Thoracic aorta (tissue), 2 donors: Measurements from ENCODE around the gene DNAJC21. TPM values are rescaled to one million over a fixed set of nuclear protein-coding genes. Genes with fewer than 3 reads are reported as not detected.
"Not testable (repeated sequence)": the region's sequence is repeated elsewhere in the genome, so short reads cannot be mapped to it uniquely, and the experiment has no call there.

ENCODE experiments used
- ATAC-seq: fragments of 150-250 bp; one replicate; pipeline ENCODE4 v1.8.0; 2017; ENCODE audit warnings: low read depth; ENCODE audit not compliant: insufficient number of reproducible peaks, low FRiP score
- DNase-seq: peaks from one replicate; pipeline ENCODE4 v3.0.0-alpha.2; 2020; ENCODE audit warnings: low spot score
- H3K27ac ChIP-seq, 2 donors: fragments of 200-600 bp; sonication (generic); 1 replicate in 1 of 2; 2 replicates in 1 of 2; pipeline ENCODE4 v1.5.1; 2016; ENCODE audit warnings: mild to moderate bottlenecking in 2 of 2, moderate library complexity in 2 of 2
- H3K27me3 ChIP-seq: fragments of 200-600 bp; sonication (generic); replicated peaks from 2 replicates; pipeline ENCODE4 v1.6.0; 2016; ENCODE audit warnings: mild to moderate bottlenecking; ENCODE audit not compliant: insufficient read depth
- H3K36me3 ChIP-seq: fragments of 200-600 bp; sonication (generic); one replicate; pipeline ENCODE4 v1.5.1; 2016
- H3K4me1 ChIP-seq, 2 donors: fragments of 200-600 bp; sonication (generic); 1 replicate in 1 of 2; 2 replicates in 1 of 2; pipeline versions ENCODE4 v1.5.1 to v1.6.0; 2016; ENCODE audit warnings: low read depth in 2 of 2, mild to moderate bottlenecking in 1 of 2; ENCODE audit not compliant: control insufficient read depth in 1 of 2
- H3K4me3 ChIP-seq: fragments of 200-600 bp; sonication (generic); 2 replicates; pipeline ENCODE4 v1.5.1; 2016; ENCODE audit warnings: mild to moderate bottlenecking
- H3K9me3 ChIP-seq: fragments of 200-600 bp; sonication (generic); 2 replicates; pipeline ENCODE4 v1.5.1; 2016
- total RNA-seq, 2 donors: library from RNA; depleted of rRNA; stranded (reverse); fragments of >200 nt; gene quantifications; one replicate each; pipeline versions ENCODE4 v1.1.0 to v1.2.3, GENCODE V29; 2016
- TF ChIP-seq, protein P1 (sequence below): fragments of 200-600 bp; sonication (generic); IDR thresholded peaks from one replicate; pipeline ENCODE4 v1.5.1; 2019; ENCODE audit warnings: antibody characterized with exemption

The DNAJC21 gene
- total RNA-seq, 2 donors from 2014 or later, result 24.1 to 44.2 TPM

DNA sequence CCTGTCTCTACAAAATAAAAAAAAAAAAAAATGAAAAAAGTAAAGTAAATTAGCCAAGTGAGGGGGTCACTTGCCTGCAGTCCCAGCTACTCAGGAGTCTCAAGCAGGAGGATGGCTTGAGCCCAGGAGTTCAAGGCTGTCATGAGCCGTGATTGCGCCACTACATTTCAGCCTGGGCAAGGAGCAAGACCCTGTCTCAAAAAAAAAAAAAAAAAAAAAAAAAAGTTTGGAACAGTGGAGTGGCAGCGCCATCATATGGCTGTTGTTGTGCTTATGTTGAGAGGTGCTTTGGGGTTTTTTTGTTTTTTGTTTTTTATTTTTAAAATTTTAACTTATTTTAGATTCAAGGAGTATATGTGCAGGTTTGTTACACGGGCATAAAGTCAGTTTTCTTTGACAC is 10.3 kb upstream of the DNAJC21 start:
- no peaks in the 10 kb centered on the region for H3K9me3 ChIP-seq
- H3K4me3 ChIP-seq, result no peak overlapping the region
- H3K4me1 ChIP-seq, result peaks cover 18 to 28% of the 10 kb centered on the region in 2 donors
- no peaks in the 10 kb centered on the region for H3K27me3 ChIP-seq
- H3K27ac ChIP-seq, result no peak overlapping the region
- DNase-seq (no peak), ATAC-seq (no peak)
- no peaks in the 10 kb centered on the region for H3K36me3 ChIP-seq
- TF ChIP-seq, protein P1, sequence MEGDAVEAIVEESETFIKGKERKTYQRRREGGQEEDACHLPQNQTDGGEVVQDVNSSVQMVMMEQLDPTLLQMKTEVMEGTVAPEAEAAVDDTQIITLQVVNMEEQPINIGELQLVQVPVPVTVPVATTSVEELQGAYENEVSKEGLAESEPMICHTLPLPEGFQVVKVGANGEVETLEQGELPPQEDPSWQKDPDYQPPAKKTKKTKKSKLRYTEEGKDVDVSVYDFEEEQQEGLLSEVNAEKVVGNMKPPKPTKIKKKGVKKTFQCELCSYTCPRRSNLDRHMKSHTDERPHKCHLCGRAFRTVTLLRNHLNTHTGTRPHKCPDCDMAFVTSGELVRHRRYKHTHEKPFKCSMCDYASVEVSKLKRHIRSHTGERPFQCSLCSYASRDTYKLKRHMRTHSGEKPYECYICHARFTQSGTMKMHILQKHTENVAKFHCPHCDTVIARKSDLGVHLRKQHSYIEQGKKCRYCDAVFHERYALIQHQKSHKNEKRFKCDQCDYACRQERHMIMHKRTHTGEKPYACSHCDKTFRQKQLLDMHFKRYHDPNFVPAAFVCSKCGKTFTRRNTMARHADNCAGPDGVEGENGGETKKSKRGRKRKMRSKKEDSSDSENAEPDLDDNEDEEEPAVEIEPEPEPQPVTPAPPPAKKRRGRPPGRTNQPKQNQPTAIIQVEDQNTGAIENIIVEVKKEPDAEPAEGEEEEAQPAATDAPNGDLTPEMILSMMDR, result no peak

DNA sequence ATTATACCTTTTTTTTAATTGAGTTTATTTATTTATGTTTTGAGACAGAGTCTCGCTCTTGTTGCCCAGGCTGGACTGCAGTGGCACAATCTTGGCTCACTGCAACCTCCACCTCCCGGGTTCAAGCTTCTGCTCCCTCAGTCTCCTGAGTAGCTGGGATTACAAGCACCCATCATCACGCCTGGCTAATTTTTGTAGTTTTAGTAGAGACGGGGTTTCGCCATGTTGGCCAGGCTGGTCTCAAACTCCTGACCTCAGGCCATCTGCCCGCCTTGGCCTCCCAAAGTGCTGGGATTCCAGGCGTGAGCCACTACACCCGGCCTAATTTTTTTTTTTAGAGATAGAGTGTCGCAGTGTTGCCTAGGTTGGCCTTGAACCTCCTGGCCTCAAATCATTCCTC is 6.1 kb upstream of the DNAJC21 start:
- not testable (repeated sequence) for H3K4me1 ChIP-seq, H3K9me3 ChIP-seq, H3K27ac ChIP-seq, H3K27me3 ChIP-seq, H3K4me3 ChIP-seq, ATAC-seq, DNase-seq
- peaks cover 11% of the 10 kb centered on the region for H3K36me3 ChIP-seq

DNA sequence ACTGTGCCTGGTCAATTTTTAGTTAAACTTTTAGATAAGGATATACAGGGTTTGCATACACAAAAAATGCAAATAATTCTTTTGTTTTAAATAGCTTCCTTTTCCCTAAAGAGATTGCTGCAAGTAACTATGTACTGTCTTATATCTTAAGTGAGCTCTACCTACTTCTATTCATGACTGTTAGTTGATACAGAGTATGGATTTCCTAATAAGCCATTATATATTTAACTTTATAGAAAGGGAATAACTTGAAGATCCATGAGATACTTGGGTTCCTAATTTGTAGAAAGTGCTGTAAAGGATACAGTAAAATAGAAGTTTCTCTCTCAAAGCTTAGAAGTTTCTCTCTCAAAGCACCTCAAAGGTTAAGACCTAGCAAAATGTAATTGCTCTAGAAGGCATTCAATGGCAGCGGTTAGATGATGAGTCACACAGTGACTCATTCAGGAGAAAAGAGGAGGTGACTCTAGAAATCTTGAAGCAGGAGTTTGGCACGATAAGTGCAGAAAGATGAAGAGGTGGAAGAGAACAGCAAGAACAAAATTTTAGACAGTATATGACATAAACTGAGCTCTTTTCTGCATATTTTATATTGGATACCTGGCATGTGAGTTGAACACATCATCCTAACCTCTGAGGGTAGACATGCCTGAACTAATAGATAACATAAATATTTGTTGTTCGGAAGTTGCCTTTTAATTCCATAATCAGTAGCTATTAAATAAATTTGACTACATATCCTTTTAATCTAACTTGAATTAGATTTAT is 5.5 kb upstream of the DNAJC21 start:
- H3K27ac ChIP-seq, result no peak overlapping the region

DNA sequence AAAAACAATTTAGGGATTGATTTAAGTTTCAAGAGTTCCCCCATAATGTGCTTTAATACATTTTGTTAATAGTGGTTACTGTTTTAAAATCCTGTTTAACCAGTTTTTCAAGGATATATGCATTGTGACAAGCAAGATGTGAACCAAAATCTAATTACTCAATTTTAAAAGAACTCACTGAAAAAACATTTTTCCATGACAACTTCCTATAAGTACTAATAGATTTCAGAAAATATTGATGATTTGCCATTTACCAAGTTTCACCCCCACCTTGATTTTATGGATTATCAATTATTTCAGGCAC is 4.9 kb upstream of the DNAJC21 start:
- H3K27me3 ChIP-seq, result no peaks in the 10 kb centered on the region
- DNase-seq, result no peak
- no peak overlapping the region for H3K27ac ChIP-seq
- TF ChIP-seq, protein P1, result no peak
- no peak overlapping the region for H3K4me3 ChIP-seq
- peaks cover 11% of the 10 kb centered on the region for H3K36me3 ChIP-seq
- no peak for ATAC-seq
- peaks cover 4 to 8% of the 10 kb centered on the region in 2 donors for H3K4me1 ChIP-seq
- no peaks in the 10 kb centered on the region for H3K9me3 ChIP-seq

More for the DNA sequence above, 5.5 kb upstream of the DNAJC21 start:
- TF ChIP-seq, protein P1, result no peak
- Histone ChIP-seq H3K4me3 (no peak overlapping the region), H3K27me3 (no peaks in the 10 kb centered on the region), H3K4me1 (peaks cover 4 to 8% of the 10 kb centered on the region in 2 donors), H3K36me3 (peaks cover 11% of the 10 kb centered on the region), H3K9me3 (no peaks in the 10 kb centered on the region)
- ATAC-seq (peak; percentile 79), DNase-seq (no peak)

DNA sequence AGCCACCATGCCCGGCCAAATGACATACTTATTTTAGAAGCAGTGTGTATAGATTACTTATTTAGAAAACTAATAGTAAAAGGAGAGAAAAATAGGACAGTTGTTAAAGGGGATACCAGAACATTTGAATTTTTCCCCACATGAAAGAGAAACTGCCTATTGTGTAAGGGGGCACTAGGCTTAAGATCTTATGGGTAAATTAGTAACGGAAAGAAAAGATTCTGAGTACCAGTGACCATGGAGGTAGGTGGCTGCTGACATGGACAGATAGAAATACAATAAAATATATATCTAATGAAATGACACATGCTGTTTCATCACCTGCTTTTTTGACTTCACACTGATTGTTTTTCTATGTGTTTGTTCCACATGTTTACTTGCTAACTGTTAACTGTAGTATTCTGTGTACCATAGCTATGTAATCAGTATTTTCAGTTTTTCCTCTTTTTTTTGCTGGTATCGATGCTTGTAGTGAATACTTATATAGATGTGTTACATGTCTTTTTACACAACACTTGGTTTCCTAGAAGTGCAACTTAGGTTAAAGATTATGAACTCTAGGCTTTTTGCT is 3.0 kb upstream of the DNAJC21 start:
- H3K27me3 ChIP-seq, result no peaks in the 10 kb centered on the region
- no peak overlapping the region for H3K4me3 ChIP-seq
- TF ChIP-seq, protein P1, result no peak
- ATAC-seq, result no peak
- peaks cover 11% of the 10 kb centered on the region for H3K36me3 ChIP-seq
- H3K4me1 ChIP-seq, result peaks cover 16 to 17% of the 10 kb centered on the region in 2 donors
- H3K27ac ChIP-seq, result no peak overlapping the region
- H3K9me3 ChIP-seq, result no peaks in the 10 kb centered on the region
- no peak for DNase-seq
